GM19043 (cell line): ENCODE results near the gene U2AF1.
"Not testable (repeated sequence)": the region's sequence is repeated elsewhere in the genome, so short reads cannot be mapped to it uniquely, and the experiment has no call there.

Source experiments
- ATAC-seq: cut with Tn5 transposase; IDR thresholded peaks from one replicate; pipeline ENCODE4 v1.9.1; 2021; ENCODE audit warnings: low read depth; ENCODE audit not compliant: unreplicated experiment

The U2AF1 gene

DNA sequence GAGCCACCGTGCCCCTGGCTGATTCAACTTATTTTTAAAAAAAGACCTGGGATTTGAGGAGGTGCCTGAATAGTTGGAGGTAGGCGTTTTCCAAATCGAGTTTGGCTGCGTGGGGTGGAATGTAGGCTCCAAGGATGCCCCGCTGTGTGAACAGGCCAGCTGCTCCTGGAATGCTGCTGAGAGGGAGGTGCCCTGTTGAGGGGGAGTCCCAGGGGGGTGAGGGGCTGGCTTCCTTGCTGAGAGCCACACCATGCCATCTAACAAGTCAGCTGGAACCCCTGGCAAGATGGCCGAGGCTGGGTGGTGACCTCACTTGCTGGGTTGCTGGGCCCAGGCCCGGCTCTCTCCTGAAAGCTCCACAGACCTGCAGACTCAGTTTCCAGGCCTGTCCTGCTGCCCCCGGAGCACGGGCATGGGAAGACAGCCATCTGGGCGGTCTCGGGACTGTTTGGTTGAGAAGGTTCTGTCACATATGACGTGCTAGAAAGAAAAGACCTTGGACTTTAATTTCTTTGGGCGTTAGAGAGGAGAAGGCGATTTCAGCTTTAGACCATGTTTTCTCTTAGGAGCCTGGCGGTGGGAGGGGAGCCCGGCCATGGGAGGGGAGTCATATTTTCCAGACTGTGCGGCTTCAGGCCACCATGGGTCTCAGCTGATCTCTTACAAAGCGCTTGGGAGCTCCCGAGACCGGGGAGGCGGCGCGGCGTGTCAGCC is 24.6 kb downstream of the U2AF1 start:
- ATAC-seq = not testable (repeated sequence)

DNA sequence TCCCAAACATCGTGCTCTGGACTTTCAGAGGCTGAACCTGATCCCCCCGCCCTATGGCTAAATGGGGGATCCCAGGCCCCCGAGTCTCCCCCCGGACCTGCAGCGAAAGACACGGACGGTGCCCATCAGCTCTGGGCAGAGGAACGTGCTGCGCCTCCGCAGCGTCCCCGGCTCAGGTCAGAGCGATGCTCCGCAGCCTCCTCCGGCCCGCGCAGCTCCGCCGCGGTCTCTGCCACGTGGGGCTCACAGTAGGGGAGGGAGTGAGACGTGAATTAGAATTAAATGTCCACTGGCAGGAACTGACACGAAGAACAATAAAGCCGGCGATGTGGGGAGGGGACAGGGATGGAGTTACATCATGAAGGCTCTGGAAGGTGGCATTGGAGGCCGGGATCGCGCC is 30.7 kb downstream of the U2AF1 start:
- not testable (repeated sequence) for ATAC-seq

DNA sequence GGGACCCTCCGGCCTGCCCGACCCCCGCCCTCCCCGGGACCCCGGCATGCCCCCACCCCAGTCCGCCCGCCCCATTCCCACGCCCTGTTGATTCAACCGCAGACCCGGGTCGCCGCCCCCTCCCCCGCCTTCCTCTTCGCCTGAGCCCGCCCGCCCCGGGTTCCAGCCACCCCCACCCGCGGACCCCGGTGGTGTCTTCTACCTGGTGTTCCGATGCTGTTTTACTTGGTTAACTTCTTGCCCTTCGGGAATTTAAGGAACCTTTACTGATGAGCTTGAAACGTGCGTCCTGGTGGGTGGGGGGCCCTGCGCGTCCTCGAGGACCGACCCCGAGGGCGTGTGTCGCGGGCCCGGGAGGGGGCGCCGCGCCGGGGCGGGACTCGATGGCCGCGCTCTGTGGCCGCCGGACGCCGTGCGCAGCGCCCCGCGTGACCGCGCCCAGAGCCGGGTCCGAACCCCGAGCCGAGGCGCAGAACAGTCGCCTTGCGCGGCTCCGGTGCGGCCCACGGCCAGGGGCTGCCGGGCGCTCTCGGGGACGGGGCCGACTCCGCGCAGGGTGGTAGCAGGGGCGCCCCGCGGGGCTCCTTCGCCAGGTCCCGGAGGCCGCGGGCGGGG is 31.2 kb downstream of the U2AF1 start:
- not testable (repeated sequence) for ATAC-seq

DNA sequence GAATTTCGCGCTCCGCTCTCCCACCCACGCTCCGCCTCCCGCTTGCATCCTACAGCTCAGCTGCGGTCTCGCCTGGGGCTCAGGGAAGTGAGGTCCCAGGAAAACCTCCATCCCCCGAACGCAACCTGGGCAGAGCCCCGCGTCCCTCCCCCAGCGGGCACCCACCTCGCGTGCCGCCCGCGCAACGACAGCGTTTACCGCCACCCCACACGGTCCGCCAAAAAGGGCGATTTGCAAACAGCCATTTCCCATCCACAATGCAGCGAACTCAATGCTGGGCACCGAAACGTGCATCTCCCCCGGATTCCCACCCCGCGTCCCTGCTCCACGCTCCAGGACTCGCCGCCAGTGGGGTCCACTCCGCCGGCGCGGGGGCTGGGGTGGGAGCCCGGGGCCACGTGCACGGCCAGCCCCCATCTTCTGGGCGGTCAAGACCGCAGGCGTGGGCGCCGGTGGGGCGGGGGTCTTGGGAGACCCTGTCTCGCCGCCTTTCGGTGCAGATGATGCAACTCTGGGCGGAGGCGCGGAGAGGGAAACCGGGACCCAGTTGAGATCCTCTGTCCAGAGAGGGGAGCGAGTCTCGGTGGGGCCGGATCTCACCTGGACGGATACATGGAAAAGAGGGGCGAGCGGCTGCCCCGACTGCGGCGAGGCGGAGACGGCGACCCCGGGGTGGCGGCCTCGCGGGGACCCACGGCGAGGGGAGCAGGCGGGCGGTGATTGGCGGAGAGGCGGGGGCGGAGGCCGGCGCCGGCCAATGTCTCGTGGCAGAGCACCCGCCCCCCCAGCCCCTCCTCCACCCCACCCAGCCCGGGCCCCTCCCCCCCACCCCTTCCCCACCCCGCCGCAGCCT is 32.0 kb downstream of the U2AF1 start, which contains the start of gene CBS:
CBS (minus strand) TSS at position 666 of the 853 bp plus-strand sequence. CDS start 3,642 bp downstream, outside the sequence.
- ATAC-seq = not testable (repeated sequence)

DNA sequence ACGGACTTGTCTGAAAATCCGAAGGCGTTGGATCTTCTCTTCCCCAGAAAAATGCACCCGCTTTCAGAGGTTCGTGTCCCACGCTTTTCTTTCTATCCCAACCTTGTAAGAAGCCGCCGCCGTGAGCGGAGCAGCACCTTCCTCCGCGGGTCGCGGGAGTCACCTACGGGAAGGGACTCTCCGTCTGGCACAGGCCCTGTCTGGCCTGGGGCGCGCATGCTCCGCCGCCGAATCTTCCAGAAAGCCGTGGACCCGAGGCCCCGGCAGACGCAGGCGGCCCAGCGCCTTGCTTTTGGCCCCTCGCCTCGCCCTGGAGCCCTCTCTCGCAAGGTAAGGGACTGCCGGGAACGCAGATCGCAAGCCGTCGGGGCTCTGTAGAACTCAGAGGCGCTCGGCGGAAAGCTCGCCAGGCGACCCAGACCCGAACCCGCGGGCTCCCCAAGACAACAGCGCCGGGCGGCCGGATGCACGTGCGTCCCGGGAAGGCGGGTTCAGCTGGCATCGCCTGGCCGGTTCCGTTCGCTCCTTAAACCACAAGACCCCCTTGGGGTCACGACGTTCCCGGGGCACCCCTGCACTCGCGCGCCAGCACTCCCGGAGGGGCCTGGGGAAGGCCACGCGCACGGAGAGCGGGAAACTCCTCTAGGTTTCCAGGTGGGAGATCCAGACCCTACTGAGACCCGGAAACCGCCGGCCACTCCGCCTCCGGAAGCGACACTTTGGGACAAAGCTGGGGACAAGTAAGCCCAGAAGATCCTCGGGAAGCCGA is 32.8 kb downstream of the U2AF1 start:
- ATAC-seq = not testable (repeated sequence)

DNA sequence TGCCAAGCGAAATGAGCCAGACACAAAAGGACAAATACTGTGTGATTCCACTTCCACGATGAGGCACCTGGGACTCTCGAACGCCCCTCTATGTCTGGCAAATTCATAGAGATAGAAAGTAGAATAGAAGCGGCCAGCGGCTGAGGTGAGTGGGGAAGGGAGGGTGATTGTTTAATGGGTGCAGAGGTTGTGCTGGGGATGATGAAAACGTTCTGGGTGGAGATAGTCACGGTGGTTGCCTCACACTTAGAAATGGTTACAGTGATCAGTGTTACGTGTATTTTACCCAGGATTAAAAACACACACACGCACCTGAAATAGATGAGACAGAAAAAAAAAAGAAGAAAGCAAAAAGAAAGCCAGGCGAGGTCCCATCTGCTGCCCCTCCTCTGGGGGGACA is 34.6 kb downstream of the U2AF1 start:
- ATAC-seq = not testable (repeated sequence)

DNA sequence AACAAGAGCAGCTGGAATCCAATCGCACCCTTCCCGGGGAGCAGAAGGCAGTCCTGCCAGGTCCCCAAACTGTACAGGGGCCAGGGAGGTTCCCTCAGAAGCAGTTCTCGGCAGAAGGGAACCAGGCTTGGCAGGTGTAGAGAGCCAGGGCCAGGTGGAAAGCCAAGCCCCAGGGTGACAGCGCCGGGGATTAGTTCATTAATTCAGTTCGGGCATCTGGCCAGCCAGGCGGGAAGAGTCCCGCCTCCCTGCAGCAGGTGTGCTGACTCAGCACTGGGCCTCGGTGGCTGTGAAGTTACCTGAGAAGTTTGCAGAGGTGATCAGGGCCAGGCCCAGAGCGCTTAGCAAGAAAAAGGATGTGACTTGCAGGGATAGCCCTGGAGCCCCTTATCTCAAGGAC is 37.7 kb downstream of the U2AF1 start:
- not testable (repeated sequence) for ATAC-seq

DNA sequence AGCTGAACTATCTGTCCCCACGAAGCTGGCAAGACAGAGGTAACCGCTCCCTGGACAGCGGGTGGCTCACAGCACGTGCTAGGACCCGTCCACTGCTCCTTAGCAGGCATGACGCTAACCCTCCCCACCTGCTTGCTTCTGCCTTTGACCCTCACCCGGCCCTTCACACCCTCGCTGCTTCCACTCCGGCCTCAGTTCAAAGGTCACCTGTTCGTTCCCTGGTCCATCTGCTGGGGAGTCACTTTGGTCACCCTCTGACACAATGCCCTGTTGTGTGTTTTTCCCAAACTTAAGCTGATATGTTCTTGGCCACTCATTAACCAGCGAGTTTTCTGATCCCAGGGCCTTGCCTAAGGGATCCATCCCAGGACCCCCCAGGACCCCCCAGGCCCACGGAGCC is 39.3 kb downstream of the U2AF1 start:
- ATAC-seq = not testable (repeated sequence)

DNA sequence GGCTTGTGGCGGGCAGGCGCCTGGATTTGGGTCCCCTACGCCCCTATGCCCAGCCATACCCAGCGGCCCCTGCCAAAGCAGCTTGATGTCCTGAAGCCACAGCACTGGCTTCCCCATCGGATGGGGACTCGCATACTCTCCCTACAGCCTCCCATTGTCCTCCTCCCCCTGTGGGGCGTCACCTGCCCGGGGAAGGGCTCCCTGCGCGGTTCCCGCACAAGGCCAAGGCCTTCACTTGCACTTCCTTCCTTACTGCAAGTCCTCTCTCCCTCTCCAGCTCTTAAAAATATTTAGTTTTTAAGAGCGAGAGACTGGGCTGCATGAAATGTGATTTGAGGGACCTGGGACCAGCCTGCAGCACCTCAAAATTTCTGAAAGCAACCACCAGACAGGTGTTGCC is 40.7 kb downstream of the U2AF1 start:
- ATAC-seq = not testable (repeated sequence)

DNA sequence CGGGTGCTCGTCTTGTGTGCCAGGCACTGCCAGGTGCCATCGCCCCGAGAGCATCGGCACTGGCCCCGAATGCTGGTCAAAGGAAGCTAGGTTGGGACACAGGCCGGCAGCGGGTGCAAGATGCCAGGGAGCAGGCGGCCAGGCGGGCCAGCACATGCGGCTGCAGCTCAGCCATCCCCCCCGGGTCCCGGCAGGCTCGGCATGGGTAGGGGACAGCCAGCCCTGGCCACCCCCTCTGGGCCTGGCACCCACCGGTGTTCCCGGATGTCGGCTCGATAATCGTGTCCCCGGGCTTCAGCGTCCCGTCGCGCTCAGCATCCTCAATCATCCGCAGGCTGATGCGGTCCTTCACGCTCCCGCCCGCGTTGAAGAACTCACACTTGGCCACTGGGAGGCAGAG is 41.4 kb downstream of the U2AF1 start:
- ATAC-seq = not testable (repeated sequence)

DNA sequence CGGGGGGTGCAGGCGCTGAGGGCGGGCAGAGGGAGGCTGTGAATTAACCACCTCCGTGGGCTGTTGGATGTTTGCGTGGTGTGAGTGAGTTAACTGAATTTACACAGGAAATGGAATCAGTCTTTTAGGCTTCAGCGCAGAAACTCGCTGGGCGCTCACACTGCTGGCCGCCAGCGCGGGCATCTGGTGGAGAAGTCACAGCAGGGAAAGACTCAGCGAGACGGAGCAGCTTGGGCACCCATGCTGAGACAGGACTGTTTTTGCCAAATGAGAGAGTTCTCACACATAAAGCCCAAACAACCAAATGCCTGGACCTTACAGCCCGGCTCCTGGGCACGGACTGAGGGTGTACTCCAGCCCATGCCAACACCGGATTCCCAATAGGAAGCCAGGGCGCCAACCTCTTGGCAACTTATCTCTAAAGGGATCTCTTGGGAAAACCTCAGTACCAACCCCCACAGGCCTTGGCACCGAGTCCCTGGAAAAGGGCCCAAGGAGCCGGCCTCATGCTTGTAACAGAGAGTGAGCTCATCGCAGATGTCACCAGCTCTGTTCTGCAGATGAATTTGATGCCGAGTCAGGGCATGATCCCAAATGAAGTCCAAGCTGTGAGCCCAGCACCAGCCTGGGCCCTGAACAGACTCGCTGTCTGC is 43.0 kb downstream of the U2AF1 start:
- ATAC-seq = not testable (repeated sequence)

DNA sequence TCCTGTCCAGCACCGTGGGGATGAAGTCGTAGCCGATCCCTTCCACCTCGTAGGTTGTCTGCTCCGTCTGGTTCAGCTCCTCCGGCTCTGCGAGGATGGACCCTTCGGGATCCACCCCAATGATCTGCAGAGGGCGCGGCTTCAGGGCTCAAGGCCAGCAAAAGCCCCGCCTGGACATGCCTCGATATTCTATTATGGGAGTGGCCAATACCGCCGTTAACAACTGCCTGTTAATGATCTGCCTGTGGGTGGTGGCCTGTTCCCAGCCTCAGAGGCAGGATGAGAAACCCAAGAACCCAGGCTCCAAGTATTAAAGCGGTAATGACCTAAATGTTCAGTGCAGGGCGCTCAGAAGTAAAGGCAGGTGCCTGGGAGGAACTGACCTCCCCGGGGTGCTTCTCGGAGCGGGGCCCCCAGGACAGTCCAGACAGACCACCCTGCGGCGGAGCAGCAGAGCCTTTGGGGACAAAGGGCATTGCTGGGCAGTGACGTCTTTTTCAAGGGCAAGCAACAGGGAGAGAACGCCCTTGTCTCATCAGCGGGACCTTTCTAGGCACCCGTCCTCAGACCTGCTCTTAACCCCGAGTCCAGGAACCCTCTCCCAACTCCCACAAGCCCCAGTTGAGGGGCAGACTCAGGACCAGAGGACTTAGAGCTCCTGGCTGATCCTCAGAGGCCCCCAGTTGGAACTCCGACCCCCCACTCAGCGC is 44.3 kb downstream of the U2AF1 start:
- not testable (repeated sequence) for ATAC-seq

DNA sequence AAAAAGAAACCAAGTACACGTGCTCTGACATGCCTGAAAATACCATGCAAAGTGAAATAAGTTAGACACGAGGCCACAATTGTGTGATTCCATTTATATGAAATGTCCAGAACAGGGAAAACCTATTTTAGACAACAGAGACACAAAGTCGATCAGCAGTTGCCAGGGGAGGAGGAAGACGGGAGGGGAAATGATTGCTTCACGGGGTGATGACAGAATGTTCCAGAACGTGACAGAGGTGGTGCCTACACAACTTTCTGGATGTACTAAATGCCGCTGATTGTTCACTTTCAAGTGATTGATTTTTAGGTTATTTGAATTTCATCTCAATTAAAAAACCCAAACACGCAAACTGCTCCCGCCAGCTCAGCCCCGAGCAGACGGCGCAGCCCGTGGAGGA is 54.3 kb downstream of the U2AF1 start:
- ATAC-seq = not testable (repeated sequence)

DNA sequence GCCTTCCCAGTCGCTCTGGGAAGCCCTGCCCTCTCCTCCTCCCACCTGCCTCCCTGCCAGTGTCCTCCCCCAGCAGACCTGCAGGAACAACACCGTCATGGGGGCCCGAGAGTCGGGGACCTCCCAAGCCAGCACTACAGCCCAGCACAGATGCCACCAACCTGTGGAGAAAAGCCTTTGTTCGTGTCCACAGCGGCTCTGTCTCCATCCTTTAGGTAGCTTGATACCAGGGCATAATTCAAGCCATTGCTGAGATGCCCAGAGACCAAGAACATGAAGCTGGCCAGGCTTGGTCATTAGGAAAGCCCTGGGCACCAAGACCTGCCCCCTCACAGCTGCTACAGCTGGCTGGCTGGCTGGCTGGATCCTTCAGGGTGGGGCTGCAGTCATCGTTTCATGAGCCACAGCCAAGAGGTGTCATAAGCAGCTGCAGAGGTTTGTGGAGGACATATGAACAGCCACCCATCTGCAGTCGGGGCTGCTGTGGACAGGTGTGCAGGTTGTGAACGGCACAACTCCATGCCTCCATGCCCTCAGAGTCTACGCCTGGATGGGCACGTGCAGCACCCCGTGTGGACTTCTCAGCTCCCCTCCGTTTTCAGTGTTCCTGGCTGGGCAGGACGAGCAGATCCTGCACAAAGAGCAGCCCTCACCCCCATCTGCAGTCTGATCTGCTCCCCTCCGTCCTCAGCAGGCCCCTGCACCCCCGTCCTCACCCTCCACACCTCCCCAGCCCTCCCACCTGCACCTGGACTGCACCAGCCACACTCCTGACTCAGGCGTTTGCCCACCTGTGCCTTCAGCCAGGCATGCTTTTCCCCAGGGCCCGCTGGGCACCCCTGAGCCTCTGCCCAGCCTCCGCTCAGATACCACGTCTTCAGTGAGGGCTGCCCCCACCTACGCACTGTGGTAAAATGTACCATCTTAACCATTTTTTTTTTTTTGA is 61.2 kb downstream of the U2AF1 start:
- ATAC-seq = not testable (repeated sequence)

DNA sequence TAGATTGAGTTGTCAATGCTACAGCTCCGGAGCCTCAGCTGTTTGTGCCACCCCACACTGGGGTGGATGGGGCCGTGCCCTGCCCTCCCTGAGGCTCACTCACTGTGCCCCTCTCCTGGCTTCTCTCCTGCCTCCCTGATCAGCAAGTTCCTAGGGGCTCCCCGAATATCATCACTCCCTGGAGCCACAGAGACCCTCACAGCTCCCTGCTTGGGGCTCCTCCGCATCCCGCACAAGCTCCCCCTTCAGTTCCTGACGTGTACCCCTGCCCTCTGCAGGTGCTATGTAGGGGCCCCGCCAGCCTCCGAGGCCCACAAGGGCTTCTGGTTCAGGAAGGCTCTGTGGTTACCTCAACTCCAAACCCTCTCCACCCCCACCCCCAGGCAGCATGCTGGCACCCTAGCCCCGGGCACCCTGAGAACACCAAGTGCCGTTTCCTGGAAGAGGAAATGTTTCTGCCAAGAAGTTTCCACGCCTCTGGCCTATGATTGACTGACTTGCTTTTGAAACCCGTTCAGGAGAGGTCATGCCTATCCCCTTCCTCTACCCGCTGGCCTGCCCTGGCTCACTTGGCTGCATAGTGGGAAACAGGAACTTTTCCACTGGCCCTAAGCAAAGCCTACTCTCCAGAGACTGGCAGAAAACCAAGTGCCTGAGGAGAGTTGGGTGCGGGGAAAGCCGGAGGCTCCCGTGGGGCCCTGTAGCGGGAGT is 62.0 kb downstream of the U2AF1 start:
- not testable (repeated sequence) for ATAC-seq

DNA sequence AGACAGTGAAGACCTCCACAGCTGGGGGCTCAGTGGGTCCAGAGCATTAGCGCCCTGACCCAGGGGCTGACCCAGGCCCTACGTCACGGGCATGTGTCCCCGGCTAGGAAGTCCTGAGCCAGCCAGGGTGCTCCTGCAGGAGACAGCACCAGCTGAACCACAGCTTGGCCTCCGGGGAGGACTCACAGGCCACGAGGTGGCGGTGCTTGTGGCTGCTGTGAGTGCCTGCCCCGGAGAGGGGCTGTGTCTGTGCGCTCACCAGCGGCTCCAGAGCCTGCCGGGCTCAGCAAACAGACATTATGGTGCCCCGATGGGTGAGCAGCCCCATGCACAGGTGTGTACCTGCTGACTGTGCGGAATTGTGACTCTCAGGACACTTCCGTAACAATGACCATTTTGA is 62.8 kb downstream of the U2AF1 start:
- not testable (repeated sequence) for ATAC-seq

DNA sequence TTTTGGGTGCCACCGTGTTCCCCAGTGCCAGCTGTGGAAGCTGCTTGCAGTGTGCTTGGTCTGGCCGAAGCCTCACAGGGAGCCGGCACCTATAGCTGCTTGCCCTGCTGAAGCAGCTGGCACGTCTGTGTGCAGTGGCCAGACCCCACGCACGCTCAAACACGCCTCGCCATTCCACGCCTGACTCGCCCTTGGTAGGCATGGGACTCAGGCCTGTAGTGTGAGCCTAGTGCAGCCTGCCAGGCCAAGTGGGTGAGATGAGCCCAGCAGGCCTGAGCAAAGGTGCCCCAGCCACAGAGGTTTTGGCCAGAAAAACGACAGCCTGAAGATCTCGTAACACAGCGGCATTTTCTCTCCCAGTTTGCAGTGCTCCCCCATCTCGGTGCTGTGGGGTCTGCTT is 64.1 kb downstream of the U2AF1 start:
- ATAC-seq = not testable (repeated sequence)
